PC-3 (cell line): Measurements from ENCODE around the gene HOXC4.

Experiments
- CTCF ChIP-seq: fragments of 300-600 bp; sonication (generic); conservative IDR thresholded peaks from 2 replicates; pipeline ENCODE4 v1.5.1; 2017; ENCODE audit warnings: antibody characterized with exemption, low read depth, mild to moderate bottlenecking, low read length
- EZH2phosphoT487 ChIP-seq: fragments of 300-600 bp; sonication (generic); IDR thresholded peaks from 2 replicates; pipeline ENCODE4 v1.6.1; 2018; ENCODE audit warnings: mild to moderate bottlenecking, antibody characterized with exemption, low read length, borderline replicate concordance

DNA sequence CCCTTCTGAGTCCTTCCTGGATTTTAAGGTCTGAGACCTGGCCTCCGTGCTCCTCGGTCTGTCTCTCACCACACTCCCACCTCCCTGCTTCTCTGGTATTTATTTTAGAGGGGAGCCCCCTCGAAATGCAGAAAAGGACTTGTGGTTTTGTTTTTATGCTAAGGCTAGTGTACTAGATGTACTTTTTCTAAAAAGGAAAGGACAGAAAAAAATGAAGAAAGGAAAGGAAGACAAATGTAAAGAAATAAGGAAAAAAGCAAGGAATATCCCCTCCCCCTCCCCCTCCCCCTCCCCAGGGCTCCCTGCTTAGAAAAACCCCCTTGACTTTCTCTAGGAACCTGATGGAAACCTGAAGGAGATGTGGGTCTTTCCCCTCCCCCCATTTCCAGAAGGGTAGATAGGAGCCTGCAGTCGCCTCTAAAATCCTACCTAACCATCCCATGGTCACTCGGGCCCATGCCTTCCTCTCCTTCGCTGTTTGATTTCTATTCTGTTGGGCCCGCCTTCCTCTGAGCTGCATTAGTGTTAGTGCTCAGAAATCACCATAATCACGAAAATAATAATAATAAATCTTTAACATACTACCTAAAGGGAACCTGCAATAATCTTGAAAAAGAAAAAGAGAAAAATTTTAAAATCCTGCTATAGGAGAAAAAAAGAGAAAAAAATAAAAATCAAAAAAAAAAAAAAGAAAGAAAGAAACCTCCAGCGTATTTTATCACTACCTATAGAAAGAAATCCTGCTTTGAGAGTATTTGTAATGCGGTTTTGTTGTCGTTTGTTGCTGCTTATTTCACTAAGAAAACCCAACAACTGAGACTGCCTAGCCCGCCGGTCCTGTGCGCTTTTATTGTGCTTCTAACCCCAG, 41.7 kb upstream of the HOXC4 start:
- TF ChIP-seq CTCF (no peak), EZH2phosphoT487 (no peak)
